HepG2 (cell line): ENCODE measurements around the gene MAN2B2. TPM values are rescaled to one million over a fixed set of nuclear protein-coding genes. Genes with fewer than 3 reads are reported as not detected.

Source experiments
- FOSL2 ChIP-seq: sonication (generic); formaldehyde crosslinking; IDR thresholded peaks from 2 replicates; pipeline ENCODE4 v1.4.0; 2020; ENCODE audit warnings: missing genetic modification reagents
- FOXP1 ChIP-seq, 2 experiments: fragments of 450-650 bp in 1 of 2; IDR thresholded peaks; 2 replicates each; pipeline ENCODE4 v1.6.1; 2017 to 2018; ENCODE audit warnings: antibody characterized with exemption in 1 of 2
- GABPA ChIP-seq, 2 experiments: IDR thresholded peaks; 2 replicates each; pipeline ENCODE4 v1.6.1; 2011 to 2016; ENCODE audit warnings: low read depth in 2 of 2, low read length in 1 of 2, missing biosample characterization in 1 of 2, missing genetic modification characterization in 1 of 2
- GATAD2A ChIP-seq: IDR thresholded peaks from 2 replicates; pipeline ENCODE4 v1.6.1; 2016
- ISX ChIP-seq: sonication (generic); formaldehyde crosslinking; conservative IDR thresholded peaks from 2 replicates; pipeline ENCODE4 v1.5.0; 2020; ENCODE audit warnings: missing genetic modification reagents
- KDM2A ChIP-seq: sonication (generic); formaldehyde crosslinking; IDR thresholded peaks from 2 replicates; pipeline ENCODE4 v1.4.0; 2020; ENCODE audit warnings: low read depth, missing genetic modification reagents, borderline replicate concordance
- NCOR1 ChIP-seq: fragments of 200-600 bp; sonication (generic); IDR thresholded peaks from 2 replicates; pipeline ENCODE4 v1.7.0; 2017; ENCODE audit warnings: antibody characterized with exemption, low read length, borderline replicate concordance
- NR1H2 ChIP-seq: sonication (generic); formaldehyde crosslinking; IDR thresholded peaks from 2 replicates; pipeline ENCODE4 v1.8.1; 2022; ENCODE audit warnings: low read depth, missing genetic modification reagents, borderline replicate concordance
- POLR2AphosphoS5 ChIP-seq: IDR thresholded peaks from 2 replicates; pipeline ENCODE4 v1.6.1; 2012; ENCODE audit warnings: low read depth, low read length
- RBM22 ChIP-seq: fragments of 200-400 bp; formaldehyde crosslinking; optimal IDR thresholded peaks from 2 replicates; pipeline ENCODE3; 2017; ENCODE audit warnings: mild to moderate bottlenecking, low read length, moderate library complexity
- RFXANK ChIP-seq: IDR thresholded peaks from 2 replicates; pipeline ENCODE4 v1.6.1; 2016
- SOX13 ChIP-seq, 3 experiments: fragments of 450-650 bp in 1 of 3; sonication (generic) in 1 of 3; formaldehyde crosslinking in 1 of 3; IDR thresholded peaks in 2 of 3; conservative IDR thresholded peaks in 1 of 3; 2 replicates each; pipeline versions ENCODE4 v1.5.0 to v1.6.1; 2016 to 2020; ENCODE audit warnings: antibody characterized with exemption in 1 of 3, mild to moderate bottlenecking in 1 of 3, missing compliant biosample characterization in 1 of 3, missing genetic modification reagents in 1 of 3, moderate library complexity in 1 of 3
- YEATS2 ChIP-seq: sonication (generic); formaldehyde crosslinking; IDR thresholded peaks from 2 replicates; pipeline ENCODE4 v1.4.0; 2020; ENCODE audit warnings: missing genetic modification reagents, borderline replicate concordance
- ZEB1 ChIP-seq: IDR thresholded peaks from 2 replicates; pipeline ENCODE4 v1.6.1; 2012; ENCODE audit warnings: mild to moderate bottlenecking, low read depth, inconsistent platforms; ENCODE audit not compliant: insufficient replicate concordance
- ZFX ChIP-seq: sonication (generic); formaldehyde crosslinking; IDR thresholded peaks from 2 replicates; pipeline ENCODE4 v1.4.0; 2020; ENCODE audit warnings: mild to moderate bottlenecking, low read depth, missing genetic modification reagents, moderate library complexity
- ZNF235 ChIP-seq: sonication (generic); formaldehyde crosslinking; IDR thresholded peaks from 2 replicates; pipeline ENCODE4 v1.8.1; 2023; ENCODE audit warnings: mild to moderate bottlenecking, missing genetic modification reagents, borderline replicate concordance
- ZNF263 ChIP-seq: sonication (generic); formaldehyde crosslinking; IDR thresholded peaks from 2 replicates; pipeline ENCODE4 v1.4.0; 2020; ENCODE audit warnings: missing genetic modification reagents
- ZNF747 ChIP-seq: sonication (generic); formaldehyde crosslinking; IDR thresholded peaks from 2 replicates; pipeline ENCODE4 v1.8.1; 2023; ENCODE audit warnings: missing genetic modification reagents, mild to moderate bottlenecking, borderline replicate concordance
- ZSCAN31 ChIP-seq: sonication (generic); formaldehyde crosslinking; IDR thresholded peaks from 2 replicates; pipeline ENCODE4 v1.5.0; 2020; ENCODE audit warnings: low read depth, mild to moderate bottlenecking, missing genetic modification reagents
- polyA plus RNA-seq, 8 experiments: library from polyadenylated mRNA; depleted of rRNA in 3 of 8; stranded (reverse) in 7 of 8; unstranded in 1 of 8; fragments of >200 nt; fragmentation: Illumina TruSeq in 4 of 8; extraction: Trizol in 4 of 8; gene quantifications; 2 replicates each; pipeline versions ENCODE4 v1.2.1 to v1.2.3, GENCODE V29; 2011 to 2016; ENCODE audit warnings: low read depth in 4 of 8, missing spikeins in 1 of 8, mixed read lengths in 1 of 8; ENCODE audit not compliant: insufficient read depth in 1 of 8
- total RNA-seq, 5 experiments: library from RNA; depleted of rRNA; stranded (reverse); fragments of >200 nt; fragmentation: Illumina TruSeq; extraction: Trizol; gene quantifications; 2 replicates each; pipeline ENCODE4 v1.2.3, GENCODE V29; 2016; ENCODE audit warnings: low read depth in 1 of 5
- TF ChIP-seq, protein P1 (sequence below): sonication (generic); formaldehyde crosslinking; IDR thresholded peaks from 2 replicates; pipeline ENCODE4 v1.5.1; 2020; ENCODE audit warnings: missing genetic modification reagents, mild to moderate bottlenecking, borderline replicate concordance
- TF ChIP-seq, protein P2 (sequence below): sonication (generic); formaldehyde crosslinking; IDR thresholded peaks from 2 replicates; pipeline ENCODE4 v1.4.0; 2020; ENCODE audit warnings: missing genetic modification reagents
- TF ChIP-seq, protein P3 (sequence below): IDR thresholded peaks from 2 replicates; pipeline ENCODE4 v1.6.1; 2016
- TF ChIP-seq, protein P4 (sequence below): fragments of 450-650 bp; IDR thresholded peaks from 2 replicates; pipeline ENCODE4 v1.6.1; 2017

MAN2B2 gene
- total and polyA plus RNA-seq, 2 of the 13 experiments (the other 11 are each of a cell fraction or from before 2014, with no cell fraction given), result 4.8 to 5.4 TPM

DNA sequence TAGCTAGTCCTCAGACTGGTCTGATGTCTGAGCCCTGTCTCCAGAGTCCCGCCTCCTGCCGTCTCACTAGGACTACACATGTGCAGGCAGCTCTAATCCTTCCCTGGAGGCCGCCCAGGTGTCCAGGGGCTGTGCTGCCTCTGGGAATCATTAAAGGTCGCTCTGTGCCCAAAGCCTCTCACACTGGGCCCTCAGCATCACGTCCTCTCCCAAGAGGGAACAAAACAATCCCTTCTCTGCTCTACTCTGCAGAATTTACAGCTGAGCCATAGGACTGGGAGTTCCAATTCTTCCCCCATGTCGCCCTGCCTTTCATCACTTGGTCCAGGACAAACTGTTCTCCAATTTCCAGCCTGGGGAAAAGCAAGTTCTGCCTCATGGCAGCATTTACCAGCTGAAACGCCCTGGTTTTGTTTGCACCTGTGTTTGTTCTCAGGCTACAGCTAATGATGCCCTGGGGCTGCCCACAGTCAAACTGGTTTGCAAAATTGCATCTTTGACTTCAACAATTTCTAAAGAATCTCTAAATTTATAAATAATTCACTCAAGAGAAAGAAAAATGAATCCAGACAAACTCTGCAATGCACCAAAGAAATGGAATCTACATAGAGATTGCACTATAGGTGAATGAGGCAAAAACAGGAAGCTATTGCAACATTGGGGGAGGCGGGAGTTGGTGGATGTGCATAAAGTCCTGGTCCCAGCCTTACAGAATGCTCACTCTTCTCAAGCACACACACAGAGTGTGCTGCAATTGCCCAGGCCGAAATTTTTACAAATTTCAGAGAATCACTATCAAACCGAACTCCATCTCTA lies 58.3 kb downstream of the MAN2B2 start (continued):
- TF ChIP-seq ZNF747 (CRISPR knock-in tag), result peak; percentile 65; the same call in 1 of the 2 replicates
- TF ChIP-seq RBM22, result no peak
- TF ChIP-seq SOX13 (IDR thresholded peaks at IDR 0.05), result no peak
- 0 out of 4 replicates have a peak, but pooled peaks of 1 of the 2 experiments have one; percentile 43 for TF ChIP-seq SOX13 (CRISPR knock-in tag; conservative IDR thresholded peaks at IDR 0.05 in 1 of 2, IDR thresholded peaks at IDR 0.05 in 1 of 2)
- TF ChIP-seq, protein P1, sequence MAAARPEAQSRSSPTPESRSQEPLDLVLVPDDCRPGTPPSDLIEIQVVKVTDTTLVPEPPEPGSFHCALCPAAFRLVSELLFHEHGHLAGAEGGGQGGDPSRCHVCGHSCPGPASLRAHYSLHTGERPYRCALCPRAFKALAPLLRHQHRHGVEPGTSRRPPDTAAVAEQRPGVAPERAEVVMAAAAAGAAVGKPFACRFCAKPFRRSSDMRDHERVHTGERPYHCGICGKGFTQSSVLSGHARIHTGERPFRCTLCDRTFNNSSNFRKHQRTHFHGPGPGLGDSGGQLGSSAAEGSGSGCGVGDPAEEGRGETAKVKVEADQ (CRISPR knock-in tag), result no peak
- no peak for TF ChIP-seq NR1H2 (CRISPR knock-in tag)
- peak; percentile 27; the same call in 1 of the 2 replicates for TF ChIP-seq FOSL2
- TF ChIP-seq, protein P2, sequence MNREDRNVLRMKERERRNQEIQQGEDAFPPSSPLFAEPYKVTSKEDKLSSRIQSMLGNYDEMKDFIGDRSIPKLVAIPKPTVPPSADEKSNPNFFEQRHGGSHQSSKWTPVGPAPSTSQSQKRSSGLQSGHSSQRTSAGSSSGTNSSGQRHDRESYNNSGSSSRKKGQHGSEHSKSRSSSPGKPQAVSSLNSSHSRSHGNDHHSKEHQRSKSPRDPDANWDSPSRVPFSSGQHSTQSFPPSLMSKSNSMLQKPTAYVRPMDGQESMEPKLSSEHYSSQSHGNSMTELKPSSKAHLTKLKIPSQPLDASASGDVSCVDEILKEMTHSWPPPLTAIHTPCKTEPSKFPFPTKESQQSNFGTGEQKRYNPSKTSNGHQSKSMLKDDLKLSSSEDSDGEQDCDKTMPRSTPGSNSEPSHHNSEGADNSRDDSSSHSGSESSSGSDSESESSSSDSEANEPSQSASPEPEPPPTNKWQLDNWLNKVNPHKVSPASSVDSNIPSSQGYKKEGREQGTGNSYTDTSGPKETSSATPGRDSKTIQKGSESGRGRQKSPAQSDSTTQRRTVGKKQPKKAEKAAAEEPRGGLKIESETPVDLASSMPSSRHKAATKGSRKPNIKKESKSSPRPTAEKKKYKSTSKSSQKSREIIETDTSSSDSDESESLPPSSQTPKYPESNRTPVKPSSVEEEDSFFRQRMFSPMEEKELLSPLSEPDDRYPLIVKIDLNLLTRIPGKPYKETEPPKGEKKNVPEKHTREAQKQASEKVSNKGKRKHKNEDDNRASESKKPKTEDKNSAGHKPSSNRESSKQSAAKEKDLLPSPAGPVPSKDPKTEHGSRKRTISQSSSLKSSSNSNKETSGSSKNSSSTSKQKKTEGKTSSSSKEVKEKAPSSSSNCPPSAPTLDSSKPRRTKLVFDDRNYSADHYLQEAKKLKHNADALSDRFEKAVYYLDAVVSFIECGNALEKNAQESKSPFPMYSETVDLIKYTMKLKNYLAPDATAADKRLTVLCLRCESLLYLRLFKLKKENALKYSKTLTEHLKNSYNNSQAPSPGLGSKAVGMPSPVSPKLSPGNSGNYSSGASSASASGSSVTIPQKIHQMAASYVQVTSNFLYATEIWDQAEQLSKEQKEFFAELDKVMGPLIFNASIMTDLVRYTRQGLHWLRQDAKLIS (CRISPR knock-in tag), result no peak
- TF ChIP-seq GABPA (IDR thresholded peaks at IDR 0.05; ENCODE audit: low read depth, low read length), result no peak
- TF ChIP-seq GABPA (CRISPR knock-in tag; IDR thresholded peaks at IDR 0.05; ENCODE audit: low read depth), result peak; percentile 49; the same call in 1 of the 2 replicates
- no peak for TF ChIP-seq RFXANK (CRISPR knock-in tag)
- no peak for TF ChIP-seq ZNF235
- peak; percentile 83 for TF ChIP-seq POLR2AphosphoS5
- no peak for TF ChIP-seq FOXP1 (IDR thresholded peaks at IDR 0.05)
- 0 out of 2 replicates have a peak, but pooled peaks have one; percentile 10 for TF ChIP-seq FOXP1 (CRISPR knock-in tag; IDR thresholded peaks at IDR 0.05)
- TF ChIP-seq ZEB1, result peak; percentile 64
- TF ChIP-seq, protein P3, sequence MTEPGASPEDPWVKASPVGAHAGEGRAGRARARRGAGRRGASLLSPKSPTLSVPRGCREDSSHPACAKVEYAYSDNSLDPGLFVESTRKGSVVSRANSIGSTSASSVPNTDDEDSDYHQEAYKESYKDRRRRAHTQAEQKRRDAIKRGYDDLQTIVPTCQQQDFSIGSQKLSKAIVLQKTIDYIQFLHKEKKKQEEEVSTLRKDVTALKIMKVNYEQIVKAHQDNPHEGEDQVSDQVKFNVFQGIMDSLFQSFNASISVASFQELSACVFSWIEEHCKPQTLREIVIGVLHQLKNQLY (CRISPR knock-in tag), result no peak
- TF ChIP-seq ZNF263, result no peak
- no peak for TF ChIP-seq KDM2A (CRISPR knock-in tag)
- TF ChIP-seq ZFX, result peak; percentile 31; the same call in 1 of the 2 replicates
- TF ChIP-seq YEATS2 (CRISPR knock-in tag), result peak; percentile 8; the same call in 1 of the 2 replicates
- TF ChIP-seq ZSCAN31, result peak; percentile 71
- no peak for TF ChIP-seq ISX (CRISPR knock-in tag)
- TF ChIP-seq, protein P4, sequence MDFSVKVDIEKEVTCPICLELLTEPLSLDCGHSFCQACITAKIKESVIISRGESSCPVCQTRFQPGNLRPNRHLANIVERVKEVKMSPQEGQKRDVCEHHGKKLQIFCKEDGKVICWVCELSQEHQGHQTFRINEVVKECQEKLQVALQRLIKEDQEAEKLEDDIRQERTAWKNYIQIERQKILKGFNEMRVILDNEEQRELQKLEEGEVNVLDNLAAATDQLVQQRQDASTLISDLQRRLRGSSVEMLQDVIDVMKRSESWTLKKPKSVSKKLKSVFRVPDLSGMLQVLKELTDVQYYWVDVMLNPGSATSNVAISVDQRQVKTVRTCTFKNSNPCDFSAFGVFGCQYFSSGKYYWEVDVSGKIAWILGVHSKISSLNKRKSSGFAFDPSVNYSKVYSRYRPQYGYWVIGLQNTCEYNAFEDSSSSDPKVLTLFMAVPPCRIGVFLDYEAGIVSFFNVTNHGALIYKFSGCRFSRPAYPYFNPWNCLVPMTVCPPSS, result no peak
- peak; percentile 40; the same call in 1 of the 2 replicates for TF ChIP-seq NCOR1
- peak; percentile 88 for TF ChIP-seq GATAD2A
